SK-N-SH (cell line): ENCODE results near the gene SLC11A1. TPM values are rescaled to one million over a fixed set of nuclear protein-coding genes. Genes with fewer than 3 reads are reported as not detected.

Source experiments
- CTCF ChIA-PET: fragments of 300-600, 350-600 bp; formaldehyde crosslinking; extraction: SDS; loops from one replicate; lab custom pipeline; 2021; lab: Yijun Ruan, JAX
- POLR2A ChIA-PET: fragments of 350-600 bp; sonication (Branson Sonifier 250); formaldehyde crosslinking; extraction: SDS; loops from one replicate; lab custom pipeline; 2020; ENCODE audit warnings: antibody characterized with exemption, inconsistent platforms; lab: Yijun Ruan, JAX
- DNase-seq: peaks from one replicate; pipeline ENCODE4 v3.0.0; 2012
- H2AFZ ChIP-seq: fragments of 200-600 bp; sonication (generic); 2 replicates; pipeline ENCODE4 v1.8.1; 2016; ENCODE audit warnings: antibody characterized with exemption, mild to moderate bottlenecking, low read depth
- H3F3A ChIP-seq: fragments of 200-600 bp; sonication (generic); replicated peaks from 2 replicates; pipeline ENCODE3; 2016; ENCODE audit warnings: antibody characterized with exemption, mild to moderate bottlenecking; ENCODE audit not compliant: insufficient read depth
- H3K27ac ChIP-seq, 2 experiments: fragments of 200-500 bp in 1 of 2; fragments of 200-600 bp in 1 of 2; sonication (Bioruptor generic) in 1 of 2; sonication (generic), shearing (Covaris generic) in 1 of 2; 2 replicates each; pipeline versions ENCODE4 v1.5.1 to v1.6.1; 2014 to 2016; ENCODE audit warnings: low read depth in 2 of 2, inconsistent platforms in 1 of 2, low read length in 1 of 2, mild to moderate bottlenecking in 1 of 2, mixed read lengths in 1 of 2
- H3K27me3 ChIP-seq: fragments of 200-600 bp; sonication (generic), shearing (Covaris generic); 2 replicates; pipeline ENCODE4 v1.6.1; 2016; ENCODE audit warnings: mixed run types; ENCODE audit not compliant: insufficient read depth
- H3K36me3 ChIP-seq, 2 experiments: fragments of 200-500 bp in 1 of 2; fragments of 200-600 bp in 1 of 2; sonication (Bioruptor generic) in 1 of 2; sonication (generic) in 1 of 2; replicated peaks in 1 of 2; 2 replicates each; pipeline versions ENCODE3 to v1.5.1; 2014 to 2016; ENCODE audit warnings: low read length in 1 of 2, mild to moderate bottlenecking in 1 of 2; ENCODE audit not compliant: insufficient read depth in 2 of 2, control insufficient read depth in 1 of 2
- H3K4me1 ChIP-seq, 2 experiments: fragments of 200-500 bp in 1 of 2; fragments of 200-600 bp in 1 of 2; sonication (Bioruptor generic) in 1 of 2; sonication (generic), shearing (Covaris generic) in 1 of 2; 2 replicates each; pipeline versions ENCODE4 v1.5.1 to v1.6.1; 2014 to 2016; ENCODE audit warnings: low read depth in 1 of 2, low read length in 1 of 2, mixed run types in 1 of 2; ENCODE audit not compliant: insufficient read depth in 2 of 2, control insufficient read depth in 1 of 2
- H3K4me2 ChIP-seq: fragments of 200-600 bp; sonication (generic), shearing (Covaris generic); 2 replicates; pipeline ENCODE4 v1.6.1; 2017; ENCODE audit warnings: mixed run types
- H3K4me3 ChIP-seq, 2 experiments: fragments of 200-500 bp in 1 of 2; fragments of 200-600 bp in 1 of 2; sonication (Bioruptor generic) in 1 of 2; sonication (generic), shearing (Covaris generic) in 1 of 2; 2 replicates each; pipeline versions ENCODE4 v1.5.1 to v1.8.1; 2014 to 2016; ENCODE audit warnings: low read depth in 2 of 2, inconsistent platforms in 1 of 2, low read length in 1 of 2, mild to moderate bottlenecking in 1 of 2, mixed read lengths in 1 of 2, moderate library complexity in 1 of 2
- H3K79me2 ChIP-seq: fragments of 200-600 bp; sonication (generic); 2 replicates; pipeline ENCODE4 v1.8.1; 2017; ENCODE audit warnings: mild to moderate bottlenecking; ENCODE audit not compliant: insufficient read depth
- H3K9ac ChIP-seq: fragments of 200-600 bp; sonication (generic); 2 replicates; pipeline ENCODE4 v1.6.1; 2017; ENCODE audit warnings: mixed run types
- H3K9me2 ChIP-seq: fragments of 200-600 bp; sonication (generic); 2 replicates; pipeline ENCODE4 v1.6.1; 2017; ENCODE audit warnings: mixed run types
- H3K9me3 ChIP-seq: fragments of 200-600 bp; sonication (generic); 2 replicates; pipeline ENCODE4 v1.6.1; 2017; ENCODE audit warnings: mixed run types, mild to moderate bottlenecking, moderate library complexity
- H4K20me1 ChIP-seq: fragments of 200-600 bp; sonication (generic); 2 replicates; pipeline ENCODE4 v1.6.1; 2017; ENCODE audit warnings: mild to moderate bottlenecking, mixed run types; ENCODE audit not compliant: insufficient read depth
- EP300 ChIP-seq, 2 experiments: IDR thresholded peaks; 2 replicates each; pipeline versions ENCODE4 v1.4.0 to v1.6.1; 2012; ENCODE audit warnings: borderline replicate concordance in 1 of 2, low read depth in 1 of 2, low read length in 1 of 2
- EZH2phosphoT487 ChIP-seq: fragments of 200-600 bp; sonication (generic); IDR thresholded peaks from 2 replicates; pipeline ENCODE4 v1.6.1; 2017; ENCODE audit warnings: low read depth, mixed run types, mild to moderate bottlenecking, antibody characterized with exemption, moderate library complexity, borderline replicate concordance
- FOSL2 ChIP-seq: IDR thresholded peaks from 2 replicates; pipeline ENCODE4 v1.4.0; 2012; ENCODE audit warnings: low read depth, mild to moderate bottlenecking, moderate library complexity, borderline replicate concordance
- FOXJ3 ChIP-seq: sonication (generic); formaldehyde crosslinking; IDR thresholded peaks from 2 replicates; pipeline ENCODE4 v1.5.1; 2020; ENCODE audit warnings: mild to moderate bottlenecking, missing genetic modification reagents
- FOXM1 ChIP-seq: IDR thresholded peaks from 2 replicates; pipeline ENCODE4 v1.4.0; 2012; ENCODE audit warnings: low read depth, mild to moderate bottlenecking
- JUND ChIP-seq: IDR thresholded peaks from 2 replicates; pipeline ENCODE4 v1.4.0; 2012
- MEF2A ChIP-seq: IDR thresholded peaks from 2 replicates; pipeline ENCODE4 v1.4.0; 2012; ENCODE audit warnings: low read depth, borderline replicate concordance
- MXI1 ChIP-seq: IDR thresholded peaks from 2 replicates; pipeline ENCODE4 v1.6.1; 2012; ENCODE audit warnings: mild to moderate bottlenecking, low read depth, low read length, improper control_type of control experiment
- NFIC ChIP-seq: IDR thresholded peaks from 2 replicates; pipeline ENCODE4 v1.4.0; 2012; ENCODE audit warnings: borderline replicate concordance
- NRF1 ChIP-seq: IDR thresholded peaks from 2 replicates; pipeline ENCODE4 v1.6.1; 2012; ENCODE audit warnings: low read depth, mild to moderate bottlenecking, low read length
- POLR2AphosphoS5 ChIP-seq: IDR thresholded peaks from 2 replicates; pipeline ENCODE4 v1.6.1; 2012; ENCODE audit warnings: low read depth, low read length
- RCOR1 ChIP-seq: fragments of 150-350 bp; IDR thresholded peaks from 2 replicates; pipeline ENCODE4 v1.6.1; 2017; ENCODE audit warnings: antibody characterized with exemption, low read length
- RXRA ChIP-seq: IDR thresholded peaks from 2 replicates; pipeline ENCODE4 v1.4.0; 2012; ENCODE audit warnings: low read depth, mild to moderate bottlenecking, borderline replicate concordance
- TAF1 ChIP-seq: IDR thresholded peaks from 2 replicates; pipeline ENCODE4 v1.6.1; 2012; ENCODE audit warnings: low read depth, mild to moderate bottlenecking, low read length, moderate library complexity, borderline replicate concordance
- TEAD4 ChIP-seq: IDR thresholded peaks from 2 replicates; pipeline ENCODE4 v1.4.0; 2012; ENCODE audit warnings: mild to moderate bottlenecking, borderline replicate concordance; ENCODE audit not compliant: insufficient read depth
- WGBS: methylation state at CpG from one replicate; pipeline ENCODE4 v1.1.6; 2017; ENCODE audit warnings: low lambda C conversion rate; 5-methylcytosine and 5-hydroxymethylcytosine counted together
- polyA plus RNA-seq, 3 experiments: library from polyadenylated mRNA; depleted of rRNA; stranded (reverse); fragments of >200 nt; gene quantifications; 2 replicates each; pipeline ENCODE4 v1.2.3, GENCODE V29; 2012
- TF ChIP-seq, protein P1 (sequence below): IDR thresholded peaks from 2 replicates; pipeline ENCODE4 v1.4.0; 2012; ENCODE audit warnings: low read depth, borderline replicate concordance

The SLC11A1 gene
- polyA plus RNA-seq, 1 of the 3 experiments (the other 2 are of a cell fraction): 0.26 TPM

DNA sequence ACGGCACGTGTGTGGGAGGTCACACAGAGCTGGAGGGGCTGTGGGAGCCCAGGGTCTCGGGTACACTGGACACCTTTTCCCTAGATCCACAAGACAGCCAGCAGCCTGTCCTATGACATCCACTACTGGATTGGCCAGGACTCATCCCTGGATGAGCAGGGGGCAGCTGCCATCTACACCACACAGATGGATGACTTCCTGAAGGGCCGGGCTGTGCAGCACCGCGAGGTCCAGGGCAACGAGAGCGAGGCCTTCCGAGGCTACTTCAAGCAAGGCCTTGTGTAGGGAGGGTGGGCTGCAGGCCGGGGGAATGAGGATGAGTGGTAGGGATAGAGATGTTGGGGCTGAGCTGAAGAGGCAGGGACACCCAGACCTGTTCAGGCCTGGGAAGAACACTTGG, 43.5 kb downstream of the SLC11A1 start:
- Histone ChIP-seq H3K9ac (no peak overlapping the region), H2AFZ (no peak overlapping the region), H3K27me3 (no peaks in the 10 kb centered on the region), H3K9me3 (no peaks in the 10 kb centered on the region), H3K27ac (no peak overlapping the region)
- CTCF ChIA-PET: interaction anchor here (1.4 kb wide), 1 partner anchor 14 kb away, joined by 3 read pairs; no protein-coding TSS in a partner anchor
- no peak for TF ChIP-seq FOSL2
- TF ChIP-seq FOXJ3: no peak
- no peak for TF ChIP-seq RXRA
- TF ChIP-seq, all 33 proteins: peak for 0
- WGBS: 76% methylated on average over 7 of the region's 10 CpGs
- H3K4me3 ChIP-seq: no peak overlapping the region
- H3K79me2 ChIP-seq: no peaks in the 10 kb centered on the region
- H3K9me2 ChIP-seq: no peaks in the 10 kb centered on the region
- no peaks in the 10 kb centered on the region; a peak in 1 of 4 replicates for H3K4me1 ChIP-seq
- H3F3A ChIP-seq: no peaks in the 10 kb centered on the region
- DNase-seq: no peak
- H3K4me2 ChIP-seq: no peak overlapping the region
- POLR2A ChIA-PET: no interaction called here
- H4K20me1 ChIP-seq: no peaks in the 10 kb centered on the region
- H3K36me3 ChIP-seq: no peaks in the 10 kb centered on the region

DNA sequence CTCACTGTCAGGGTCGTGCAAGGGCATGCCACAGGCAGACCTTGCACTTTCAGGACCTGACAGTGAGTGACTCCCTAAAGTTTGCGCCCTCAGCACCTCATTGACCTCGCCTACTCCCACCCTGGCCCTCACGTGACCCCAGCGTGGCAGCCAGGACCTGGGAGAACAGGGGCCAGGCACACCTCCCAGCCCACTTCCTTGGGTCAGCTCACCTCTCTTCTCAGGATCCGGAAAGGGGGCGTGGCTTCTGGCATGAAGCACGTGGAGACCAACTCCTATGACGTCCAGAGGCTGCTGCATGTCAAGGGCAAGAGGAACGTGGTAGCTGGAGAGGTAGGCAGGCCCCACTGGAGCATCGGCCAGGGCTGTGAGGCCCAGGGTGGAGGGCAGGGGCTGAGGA, 45.7 kb downstream of the SLC11A1 start:
- Histone ChIP-seq H3F3A (no peaks in the 10 kb centered on the region), H3K4me2 (no peak overlapping the region), H3K36me3 (no peaks in the 10 kb centered on the region), H4K20me1 (no peaks in the 10 kb centered on the region), H3K9me2 (no peaks in the 10 kb centered on the region), H3K9ac (no peak overlapping the region), H3K4me1 (no peaks in the 10 kb centered on the region; a peak in 1 of 4 replicates), H3K27ac (no peak overlapping the region), H3K9me3 (no peaks in the 10 kb centered on the region), H3K79me2 (no peaks in the 10 kb centered on the region), H3K4me3 (no peak overlapping the region), H3K27me3 (no peaks in the 10 kb centered on the region; the same call in 1 of the 2 replicates), H2AFZ (no peak overlapping the region)
- 73% methylated on average over 7 of the region's 11 CpGs for WGBS
- no peak for DNase-seq
- no peak for TF ChIP-seq TEAD4
- no peak for TF ChIP-seq FOSL2
- TF ChIP-seq FOXM1: no peak
- no peak for TF ChIP-seq TAF1
- TF ChIP-seq MEF2A: no peak
- TF ChIP-seq NRF1: no peak
- no peak for TF ChIP-seq EZH2phosphoT487
- ChIA-PET CTCF (no interaction called here), POLR2A (no interaction called here)

DNA sequence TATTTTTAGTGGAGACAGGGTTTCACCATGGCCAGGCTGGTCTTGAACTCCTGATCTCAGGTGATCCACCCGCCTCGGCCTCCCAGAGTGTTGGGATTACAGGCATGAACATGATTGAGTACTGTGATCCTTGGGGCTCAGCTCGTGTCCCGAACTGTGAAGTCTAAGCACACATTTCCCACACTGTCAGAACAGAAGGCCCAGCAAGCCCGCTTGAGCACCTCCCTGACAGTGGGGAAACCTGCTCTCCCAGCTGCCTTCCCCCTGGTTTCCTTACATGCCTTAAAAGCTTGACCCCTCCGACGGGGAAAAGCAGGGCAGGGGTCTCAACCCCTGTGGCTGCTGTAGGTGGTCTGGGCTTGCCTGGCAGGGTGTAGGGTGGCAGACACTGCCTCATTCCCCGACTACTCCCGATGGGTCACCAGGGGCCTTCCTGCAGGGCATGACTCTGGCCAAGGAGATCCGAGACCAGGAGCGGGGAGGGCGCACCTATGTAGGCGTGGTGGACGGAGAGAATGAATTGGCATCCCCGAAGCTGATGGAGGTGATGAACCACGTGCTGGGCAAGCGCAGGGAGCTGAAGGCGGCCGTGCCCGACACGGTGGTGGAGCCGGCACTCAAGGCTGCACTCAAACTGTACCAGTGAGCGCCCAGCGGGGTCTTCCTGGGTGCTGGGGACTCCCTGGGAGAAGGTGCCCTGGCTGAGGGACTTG, 46.9 kb downstream of the SLC11A1 start:
- no peak overlapping the region for H3K9ac ChIP-seq
- no peaks in the 10 kb centered on the region for H3K36me3 ChIP-seq
- H2AFZ ChIP-seq: no peak overlapping the region
- ChIA-PET CTCF (no interaction called here), POLR2A (no interaction called here)
- no peak for TF ChIP-seq RXRA
- TF ChIP-seq RCOR1: no peak
- no peak for TF ChIP-seq NFIC
- TF ChIP-seq, protein P1, sequence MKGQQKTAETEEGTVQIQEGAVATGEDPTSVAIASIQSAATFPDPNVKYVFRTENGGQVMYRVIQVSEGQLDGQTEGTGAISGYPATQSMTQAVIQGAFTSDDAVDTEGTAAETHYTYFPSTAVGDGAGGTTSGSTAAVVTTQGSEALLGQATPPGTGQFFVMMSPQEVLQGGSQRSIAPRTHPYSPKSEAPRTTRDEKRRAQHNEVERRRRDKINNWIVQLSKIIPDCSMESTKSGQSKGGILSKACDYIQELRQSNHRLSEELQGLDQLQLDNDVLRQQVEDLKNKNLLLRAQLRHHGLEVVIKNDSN: no peak
- no peak for TF ChIP-seq POLR2AphosphoS5
- TF ChIP-seq FOXM1: no peak
- no peak for TF ChIP-seq MXI1
- no peak for TF ChIP-seq JUND
- no peak for TF ChIP-seq EP300 (IDR thresholded peaks at IDR 0.05; ENCODE audit: borderline replicate concordance in 1 of 2, low read depth in 1 of 2, low read length in 1 of 2)
- H3K4me3 ChIP-seq: no peak overlapping the region
- H4K20me1 ChIP-seq: no peaks in the 10 kb centered on the region
- no peaks in the 10 kb centered on the region for H3K79me2 ChIP-seq
- no peak for DNase-seq
- H3K27me3 ChIP-seq: no peaks in the 10 kb centered on the region; the same call in 1 of the 2 replicates
- no peaks in the 10 kb centered on the region for H3K9me3 ChIP-seq
- no peak overlapping the region for H3K27ac ChIP-seq
- H3K9me2 ChIP-seq: no peaks in the 10 kb centered on the region
- no peaks in the 10 kb centered on the region; a peak in 1 of 4 replicates for H3K4me1 ChIP-seq
- H3F3A ChIP-seq: no peaks in the 10 kb centered on the region
- WGBS: 88% methylated on average over 15 of the region's 24 CpGs
- H3K4me2 ChIP-seq: no peak overlapping the region
